ENCODE results near the gene PPP6C. TPM values are rescaled to one million over a fixed set of nuclear protein-coding genes. Genes with fewer than 3 reads are reported as not detected.

Gene PPP6C
- total RNA-seq, 1 experiment from 2014 or later: 53.3 TPM

- WGBS (ENCODE audit: extremely low coverage, insufficient read length, low lambda C conversion rate): no CpG with 5 or more reads among the region's 3 CpGs
- no peak overlapping the region for H3K27ac ChIP-seq (ENCODE audit: insufficient read length, low read depth, low read length)
- Mint-ChIP-seq H3K36me3 (ENCODE audit: insufficient read depth in 1 of 3, low read depth in 3 of 3) (peaks cover 1 to 27% (median 11%) of the 10 kb centered on the region in 3 experiments), H3K27ac (no peak overlapping the region), H3K27me3 (ENCODE audit: low read depth) (no peaks in the 10 kb centered on the region), H3K9me3 (no peaks in the 10 kb centered on the region), H3K4me3 (no peak overlapping the region), H3K4me1 (peaks cover 10 to 19% of the 10 kb centered on the region in 2 experiments)
- no peaks in the 10 kb centered on the region for H3K79me1 ChIP-seq (ENCODE audit: insufficient read depth, low read depth, low read length, poor library complexity, severe bottlenecking)
- peaks cover 6% of the 10 kb centered on the region; the same call in 1 of the 2 replicates for H3K79me2 ChIP-seq (ENCODE audit: insufficient read depth, low read length)
- no peak overlapping the region for H2BK5ac ChIP-seq (ENCODE audit: insufficient read length, low read length)
- no peak for TF ChIP-seq CTCF (conservative IDR thresholded peaks at IDR 0.05)
- no peak overlapping the region for H3K14ac ChIP-seq (ENCODE audit: insufficient read depth, low read length)
- DNase-seq: no peak
- no peak overlapping the region for H3K18ac ChIP-seq (ENCODE audit: insufficient read length, low read depth, low read length)
- no peak overlapping the region for H3T11ph ChIP-seq (ENCODE audit: low read length)
- no peak overlapping the region for H3K4ac ChIP-seq (ENCODE audit: low read depth, low read length)
- H4K20me1 ChIP-seq (ENCODE audit: control insufficient read depth, insufficient read depth, insufficient read length): no peaks in the 10 kb centered on the region
- H3K27me3 ChIP-seq (ENCODE audit: insufficient read depth, low read length): no peaks in the 10 kb centered on the region
- no peak overlapping the region for H3K56ac ChIP-seq (ENCODE audit: insufficient read length, low read depth, low read length)
- no peak overlapping the region for H2BK12ac ChIP-seq (ENCODE audit: insufficient read length, low read depth, low read length)
- no peak overlapping the region for H3K4me2 ChIP-seq (ENCODE audit: insufficient read depth, insufficient read length, low read length)
- H3K9ac ChIP-seq (ENCODE audit: extremely low read depth, insufficient read length, low read length): peak overlapping the region; percentile 22
- no peak overlapping the region for H2BK15ac ChIP-seq (ENCODE audit: low read depth, low read length)
- no peak overlapping the region for H2AK5ac ChIP-seq (ENCODE audit: insufficient read length, low read length)
- H3K9me3 ChIP-seq (ENCODE audit: control insufficient read depth, low read depth, low read length): no peaks in the 10 kb centered on the region
- no peak overlapping the region for H4K91ac ChIP-seq (ENCODE audit: insufficient read length, low read depth, low read length)
- H4K8ac ChIP-seq (replicated peaks; ENCODE audit: insufficient read length, low read depth, low read length): no peak overlapping the region
- no peak overlapping the region for H4K5ac ChIP-seq (ENCODE audit: insufficient read length, low read depth, low read length)
- no peak overlapping the region for H3K23ac ChIP-seq (ENCODE audit: insufficient read length, low read depth, low read length)
- no peak overlapping the region for H2BK120ac ChIP-seq (ENCODE audit: low read depth, low read length, poor library complexity, severe bottlenecking)
- no peak overlapping the region for H2BK20ac ChIP-seq (ENCODE audit: low read depth, low read length, poor library complexity, severe bottlenecking)
- H3K4me1 ChIP-seq (ENCODE audit: insufficient read depth, low read length): no peaks in the 10 kb centered on the region
- no peak overlapping the region for H2AFZ ChIP-seq (ENCODE audit: low read length)
- H3K23me2 ChIP-seq (ENCODE audit: insufficient read length, low read depth, low read length, poor library complexity, severe bottlenecking): peaks cover 4% of the 10 kb centered on the region
These were observed 48.4 kb downstream of the PPP6C start for GRCh38 chr9:125141251-125141650.

Data from H9 (cell line).